CD4-positive, alpha-beta T cell treated with Interleukin-2 at 100 ng/mL for 4 hours (primary cell): ENCODE measurements around the gene SEC16B.

Experiments
- DNase-seq: peaks from one replicate; pipeline ENCODE4 v3.0.0-alpha.2; 2020; ENCODE audit warnings: low spot score

SEC16B gene

DNA sequence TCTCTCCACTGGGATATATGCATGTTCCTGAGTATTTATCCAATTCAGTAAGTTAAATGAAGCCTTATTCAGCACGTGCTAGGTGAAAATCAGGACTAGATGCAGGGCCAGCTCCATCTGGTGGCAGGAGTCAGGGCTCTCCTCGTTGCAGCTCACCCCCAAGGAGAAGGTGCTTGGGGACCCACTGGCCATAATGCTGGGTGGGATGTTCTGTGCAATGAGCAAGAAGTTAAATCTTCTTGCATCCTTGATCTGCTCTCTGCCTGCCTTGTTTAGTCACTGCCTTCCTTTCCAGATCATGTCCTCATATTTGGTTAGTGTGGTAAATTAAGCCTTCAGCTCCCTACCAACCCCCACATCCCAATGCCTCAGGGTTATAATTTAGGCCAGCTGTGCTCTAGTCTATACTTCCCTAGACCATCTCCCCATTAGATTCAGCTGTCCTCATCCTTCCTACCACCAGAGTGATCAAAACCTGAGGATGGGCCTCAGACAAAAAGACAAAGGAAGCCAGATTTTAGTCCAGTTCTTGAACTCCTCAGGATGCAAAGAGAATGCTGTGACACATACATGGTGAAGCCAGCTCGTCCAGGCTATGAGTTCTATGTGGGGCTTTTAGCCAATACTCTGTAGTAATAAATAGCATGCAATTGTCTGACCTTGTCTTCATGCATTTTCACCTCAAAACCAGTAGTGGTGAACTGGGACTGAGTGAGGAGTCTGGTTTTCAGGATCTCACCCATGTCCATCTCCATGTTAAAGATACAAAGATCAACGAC is 55.9 kb downstream of the SEC16B start:
- no peak for DNase-seq

DNA sequence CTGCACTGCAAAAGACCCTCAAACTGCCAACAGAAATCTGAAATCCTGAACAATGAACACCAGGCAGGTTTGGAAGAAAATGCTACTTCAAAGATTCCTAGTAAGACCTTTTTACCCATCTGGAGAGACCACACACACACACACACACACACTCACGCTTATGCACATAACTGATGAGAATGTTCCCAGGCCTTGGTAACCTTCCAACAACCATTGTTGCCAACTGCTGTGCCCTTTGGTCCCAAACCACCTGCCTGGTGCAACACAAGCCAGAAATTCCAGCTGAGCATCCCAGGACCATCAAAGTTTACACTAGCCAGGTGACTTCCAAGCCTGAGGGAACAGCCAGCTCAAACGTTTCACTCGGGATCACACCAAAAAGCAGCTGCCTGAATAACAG is 56.9 kb downstream of the SEC16B start:
- DNase-seq, result no peak

- DNase-seq, result no peak
These were observed 60.4 kb downstream of the SEC16B start for GRCh38 chr1:177909416-177909815.

DNA sequence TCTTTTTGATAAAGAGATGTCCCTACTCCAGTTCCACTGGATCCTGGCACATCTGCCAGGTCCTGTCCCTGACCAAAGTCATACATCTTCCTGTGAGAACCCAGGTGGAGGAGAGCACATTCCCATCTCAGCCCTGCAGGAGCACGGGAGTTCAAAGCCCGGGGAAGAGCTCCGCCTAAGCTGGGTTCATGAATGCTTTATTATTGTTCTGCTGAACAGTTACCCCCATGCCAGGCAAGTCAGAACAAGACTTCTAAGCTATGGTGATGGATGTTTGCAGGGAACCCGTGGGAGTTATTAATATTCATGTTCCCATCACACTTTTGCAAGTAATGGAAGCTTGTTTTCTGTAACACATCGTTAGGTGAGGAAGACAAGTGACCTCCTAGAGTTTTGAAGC is 62.9 kb downstream of the SEC16B start:
- no peak for DNase-seq

- no peak for DNase-seq
These were observed 64.2 kb downstream of the SEC16B start for GRCh38 chr1:177905686-177906085.

GRCh38 chr1:177902266-177902665 is 67.6 kb downstream of the SEC16B start:
- DNase-seq, result no peak

DNA sequence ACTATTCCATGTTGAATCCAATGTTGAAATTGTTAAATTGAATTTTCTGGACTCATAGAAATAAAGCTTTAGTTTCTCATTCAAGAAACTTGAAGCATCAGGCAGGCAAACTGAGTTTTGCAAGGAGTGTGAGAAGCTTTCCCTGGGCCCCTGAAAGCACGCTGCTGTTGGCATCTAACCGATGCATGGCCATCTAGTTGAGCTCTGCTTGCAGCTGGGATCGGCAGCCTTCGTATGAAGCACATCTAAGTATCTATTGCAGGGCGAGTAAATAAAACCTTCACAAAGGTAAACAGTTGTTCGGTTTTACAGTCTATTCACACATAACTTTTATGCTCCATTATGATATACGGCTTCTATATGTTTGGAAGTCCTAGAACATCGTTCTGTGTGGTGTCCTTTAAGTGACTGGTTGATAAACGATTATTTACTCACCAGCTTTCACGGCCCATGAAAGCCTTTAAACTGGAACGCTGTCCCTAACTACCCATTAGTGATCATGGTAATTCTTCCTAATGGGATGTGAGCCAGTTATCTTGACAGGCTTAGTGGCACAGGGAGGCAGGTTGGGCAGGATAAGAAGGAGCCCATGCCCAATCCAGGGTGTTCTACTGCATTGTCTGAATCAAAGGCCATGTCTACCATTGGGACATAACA is 71.7 kb downstream of the SEC16B start:
- DNase-seq, result no peak

- no peak for DNase-seq
These were observed 72.4 kb downstream of the SEC16B start for GRCh38 chr1:177897281-177897997.
